GM12891 (cell line): ENCODE data around the gene ROS1.

Source experiments
- PAX5 ChIP-seq: IDR thresholded peaks from 2 replicates; pipeline ENCODE4 v1.6.1; 2011; ENCODE audit warnings: low read length, moderate library complexity, mild to moderate bottlenecking; ENCODE audit not compliant: insufficient read depth, severe bottlenecking
- POLR2A ChIP-seq: IDR thresholded peaks from 2 replicates; pipeline ENCODE4 v1.6.1; 2011; ENCODE audit warnings: low read depth, low read length, control low read depth
- POLR2AphosphoS5 ChIP-seq: IDR thresholded peaks from 2 replicates; pipeline ENCODE4 v1.6.1; 2011; ENCODE audit warnings: low read depth, low read length, control low read depth
- POU2F2 ChIP-seq: IDR thresholded peaks from 2 replicates; pipeline ENCODE4 v1.6.1; 2011; ENCODE audit warnings: low read depth, mild to moderate bottlenecking, control low read depth, low read length, moderate library complexity
- SPI1 ChIP-seq: IDR thresholded peaks from 2 replicates; pipeline ENCODE4 v1.6.1; 2011; ENCODE audit warnings: low read depth, low read length, control low read depth
- TAF1 ChIP-seq: IDR thresholded peaks from 2 replicates; pipeline ENCODE4 v1.6.1; 2011; ENCODE audit warnings: low read depth, low read length, control low read depth

DNA sequence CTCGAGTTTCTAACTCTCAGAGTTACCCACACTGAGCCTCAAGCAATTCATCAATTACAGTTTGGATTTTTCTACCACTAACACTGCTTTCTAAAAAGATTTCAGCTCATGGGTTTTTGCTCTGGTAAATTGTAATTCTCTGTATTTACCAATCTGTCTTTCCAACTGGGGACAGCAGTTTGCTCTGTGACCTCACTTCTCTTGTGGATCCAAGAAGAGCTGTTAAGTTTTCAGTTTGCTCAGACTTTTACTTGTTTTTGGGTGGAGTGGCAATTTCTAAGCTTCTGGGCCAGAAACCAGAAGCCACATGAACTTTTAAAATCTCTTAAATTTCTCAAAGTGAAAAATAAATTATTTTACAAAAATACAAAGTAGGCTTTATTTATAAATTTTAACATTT, 74.2 kb downstream of the ROS1 start:
- TF ChIP-seq POLR2A: no peak
- no peak for TF ChIP-seq TAF1
- TF ChIP-seq POLR2AphosphoS5: no peak
- no peak for TF ChIP-seq PAX5
- no peak for TF ChIP-seq SPI1
- no peak for TF ChIP-seq POU2F2
